ENCODE data around the gene RAB1B.

GRCh38 chr11:66275984-66276612 lies 7.7 kb downstream of the RAB1B start:
- no peak for TF ChIP-seq CTCF (IDR thresholded peaks at IDR 0.05)
- no peak for TF ChIP-seq POLR2AphosphoS5 (IDR thresholded peaks at IDR 0.05)
- no peak for TF ChIP-seq POLR2A (IDR thresholded peaks at IDR 0.05)

Measured in breast epithelium (tissue), 3 donors.